ENCODE data around the gene RPS6KA6.

Gene RPS6KA6

DNA sequence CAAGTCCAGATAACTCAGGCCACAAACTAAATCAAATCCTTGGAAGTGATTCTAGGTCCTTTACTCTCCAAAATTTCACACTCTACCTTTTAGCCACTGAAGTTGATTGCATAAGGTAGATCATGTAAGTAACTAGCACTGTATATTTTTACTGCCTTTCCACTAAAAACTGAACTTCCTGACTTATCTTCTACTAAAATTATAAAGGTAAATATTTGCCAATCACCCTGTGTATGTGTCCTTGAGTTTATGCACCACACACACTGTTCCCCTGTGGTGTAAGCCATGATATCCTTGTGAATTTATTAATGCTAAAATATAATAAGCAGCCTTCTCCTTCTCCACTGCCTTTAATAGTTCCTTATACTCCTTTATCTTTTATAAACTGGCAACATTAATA is 25.6 kb downstream of the RPS6KA6 start:
- no peak for DNase-seq

DNA sequence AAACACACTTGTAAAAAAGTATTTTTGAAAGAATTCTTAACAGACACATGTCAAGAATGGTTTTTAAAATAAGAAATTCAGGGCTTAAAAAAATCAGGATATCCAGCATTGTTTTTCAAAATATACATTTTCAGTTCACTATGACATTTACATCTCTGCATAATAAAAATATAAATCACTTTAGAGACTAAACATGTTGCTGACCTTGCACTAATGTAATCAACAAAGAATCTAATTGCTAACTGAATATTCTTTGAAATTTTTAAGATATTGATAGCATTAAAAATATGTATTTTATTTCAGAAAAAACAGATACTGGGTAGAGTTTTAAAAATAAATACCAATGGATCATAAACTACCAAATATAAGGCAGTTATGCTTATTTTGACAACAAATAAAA is 26.4 kb downstream of the RPS6KA6 start:
- DNase-seq: no peak

DNA sequence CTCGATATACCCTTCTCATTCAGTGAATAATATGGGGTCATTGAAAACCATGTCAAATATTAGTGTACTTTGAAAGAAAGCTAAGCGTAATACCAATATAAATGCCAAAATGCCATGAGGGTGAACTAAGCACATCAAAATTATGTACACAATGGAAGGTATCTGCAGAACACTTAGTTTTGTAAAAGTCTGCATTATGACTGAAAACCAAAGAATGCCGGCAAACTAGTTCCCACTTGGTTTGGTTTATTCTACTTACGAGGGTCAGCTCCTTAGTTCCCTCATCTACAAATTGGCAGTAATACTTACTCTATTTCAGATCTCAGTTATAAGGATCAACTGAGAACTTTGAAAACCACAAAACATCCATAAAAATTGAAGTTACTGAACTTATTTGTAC is 27.3 kb downstream of the RPS6KA6 start:
- no peak for DNase-seq

DNA sequence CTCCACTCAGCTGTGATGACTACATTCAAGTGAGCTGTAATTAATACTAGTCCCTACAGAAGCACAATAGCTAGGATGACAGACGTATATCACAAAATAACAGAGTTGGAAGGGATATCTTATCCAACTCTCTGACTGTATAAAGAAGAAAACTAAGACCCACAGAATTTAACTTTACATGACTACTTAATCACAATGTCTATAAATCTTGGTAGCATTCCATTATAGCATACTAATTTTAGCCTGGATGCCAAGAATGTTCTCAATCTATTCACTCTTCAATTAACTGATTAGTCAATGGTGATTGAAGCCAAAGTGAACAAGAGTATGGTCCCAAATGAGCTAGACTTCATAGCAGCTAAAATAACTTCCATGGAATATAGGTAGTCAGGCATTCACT is 31.2 kb downstream of the RPS6KA6 start:
- no peak for DNase-seq

DNA sequence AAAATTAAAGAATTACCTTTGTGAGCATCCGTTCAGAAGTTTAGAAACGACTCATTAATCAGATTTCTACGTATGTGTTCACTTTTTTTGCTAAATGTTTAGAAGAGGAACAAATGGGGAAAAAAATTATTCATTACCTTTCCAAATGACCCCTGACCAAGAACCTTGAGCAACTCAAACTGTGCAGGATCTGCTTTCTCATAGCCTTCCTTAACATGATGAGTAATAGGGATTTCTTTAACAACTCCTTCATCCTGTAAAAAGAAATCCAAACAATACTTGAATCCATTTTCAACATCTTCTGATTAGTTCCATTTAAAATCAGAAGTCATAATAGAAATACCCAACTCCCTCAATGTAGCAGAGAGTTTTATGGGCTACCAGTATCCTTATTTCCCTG is 32.1 kb downstream of the RPS6KA6 start:
- no peak for DNase-seq

DNA sequence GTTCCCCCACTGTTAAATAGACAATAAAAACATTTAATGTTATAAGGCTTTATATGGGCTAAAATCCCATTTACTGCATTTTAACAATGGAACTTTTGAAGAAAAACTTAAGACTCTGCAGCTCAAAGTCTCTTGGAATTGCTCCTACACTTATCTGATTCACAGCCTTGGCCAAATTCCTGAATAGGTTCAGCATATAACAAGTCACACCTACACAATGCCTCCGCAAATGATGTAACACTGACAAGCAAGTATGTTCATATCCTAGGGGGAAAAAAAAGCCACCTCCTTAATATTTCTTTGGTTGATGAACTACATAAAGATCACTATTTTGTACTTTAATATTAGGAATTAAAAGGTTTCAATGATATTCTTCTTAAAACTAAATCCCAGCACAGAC is 34.5 kb downstream of the RPS6KA6 start:
- no peak for DNase-seq

DNA sequence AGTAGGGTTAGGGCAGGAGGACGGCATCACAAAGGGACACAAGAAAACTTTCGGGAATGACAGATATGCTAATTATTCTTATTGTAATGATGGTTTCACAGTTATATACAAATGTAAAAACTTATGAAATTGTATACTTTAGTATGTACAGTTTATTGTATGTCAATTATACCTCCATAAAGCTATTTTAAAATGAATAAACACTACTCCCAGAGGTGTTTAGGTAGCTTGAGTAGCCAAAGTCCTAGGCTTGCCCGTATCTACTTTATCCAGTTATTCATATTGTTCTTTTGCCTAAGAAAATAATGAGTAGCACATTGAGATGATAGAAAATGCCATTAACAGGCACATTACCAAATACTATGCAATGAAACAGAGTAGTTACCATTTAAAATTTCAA is 43.0 kb downstream of the RPS6KA6 start:
- DNase-seq: no peak

DNA sequence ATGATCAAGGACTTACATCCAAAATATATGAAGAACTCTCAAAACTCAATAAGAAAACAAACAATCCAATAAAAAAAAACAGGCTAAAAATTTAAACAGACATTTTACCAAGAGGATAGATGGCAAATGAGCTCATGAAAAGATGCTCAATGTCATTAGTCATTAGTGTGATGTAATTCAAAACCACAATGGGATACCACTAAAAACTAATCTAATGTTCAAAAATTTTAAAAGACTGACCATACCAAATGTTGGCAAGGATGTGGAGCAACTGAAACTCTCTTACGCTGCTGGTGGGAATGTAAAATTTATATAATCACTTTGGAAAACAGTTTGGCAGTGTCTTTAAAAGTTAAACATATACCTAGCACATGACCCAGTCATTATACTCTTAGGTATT is 43.7 kb downstream of the RPS6KA6 start:
- DNase-seq: no peak

DNA sequence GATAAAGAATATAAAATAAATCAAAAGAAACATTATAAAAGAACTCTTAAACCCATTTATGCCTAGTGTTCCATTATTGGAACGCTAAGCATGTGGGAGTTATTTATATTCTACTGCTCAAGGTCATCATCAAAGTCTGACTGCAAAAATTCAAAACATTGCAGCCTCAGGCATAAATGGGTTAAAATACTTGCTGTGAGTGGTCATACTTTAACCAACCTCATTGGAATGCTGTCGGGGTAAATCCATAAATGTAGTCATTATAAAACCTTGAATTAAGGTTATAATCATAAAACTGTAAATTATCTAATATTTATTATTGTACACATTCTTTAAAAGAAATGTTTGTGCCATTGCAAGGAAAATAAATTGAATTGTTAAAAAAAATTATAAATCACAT is 55.0 kb downstream of the RPS6KA6 start:
- no peak for DNase-seq

DNA sequence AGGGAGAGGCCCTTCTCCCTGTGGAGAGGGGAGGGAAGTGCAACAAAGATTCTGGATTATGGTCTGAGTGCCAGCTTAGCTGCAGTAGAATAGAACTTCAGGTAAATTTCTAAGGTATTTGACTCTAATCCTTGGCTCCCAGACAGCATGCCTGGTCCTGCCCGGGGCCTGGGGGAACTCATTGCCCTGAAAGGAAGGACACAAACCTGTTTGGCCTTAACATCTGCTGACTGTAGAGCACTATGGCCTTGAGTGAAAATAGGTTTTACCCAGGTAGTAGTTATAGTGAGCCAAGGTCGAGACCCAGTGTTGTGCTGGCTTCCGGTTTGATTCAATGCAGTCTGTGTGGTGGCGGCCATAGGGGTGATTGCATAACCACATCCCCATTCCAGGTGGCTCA is 64.4 kb downstream of the RPS6KA6 start:
- no peak for DNase-seq

DNA sequence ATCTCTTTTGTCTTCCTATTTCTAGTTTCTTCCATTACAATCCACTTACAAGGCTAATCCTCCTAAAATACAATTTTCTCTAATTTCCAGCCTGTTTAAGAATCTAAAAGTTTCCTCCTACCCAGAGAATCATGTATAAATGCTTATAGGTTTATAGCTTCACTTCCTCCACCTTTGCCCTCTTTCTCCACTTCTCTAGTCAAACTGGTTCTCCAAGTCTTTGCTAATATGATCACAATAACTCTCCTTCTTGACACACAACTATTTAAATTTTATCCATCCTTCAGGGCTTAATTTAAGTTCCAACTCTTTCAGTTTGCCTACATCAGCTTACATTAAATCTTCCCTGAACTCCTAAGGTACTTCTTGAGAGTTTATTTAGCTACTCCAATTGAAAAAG is 69.2 kb downstream of the RPS6KA6 start:
- DNase-seq: no peak

DNA sequence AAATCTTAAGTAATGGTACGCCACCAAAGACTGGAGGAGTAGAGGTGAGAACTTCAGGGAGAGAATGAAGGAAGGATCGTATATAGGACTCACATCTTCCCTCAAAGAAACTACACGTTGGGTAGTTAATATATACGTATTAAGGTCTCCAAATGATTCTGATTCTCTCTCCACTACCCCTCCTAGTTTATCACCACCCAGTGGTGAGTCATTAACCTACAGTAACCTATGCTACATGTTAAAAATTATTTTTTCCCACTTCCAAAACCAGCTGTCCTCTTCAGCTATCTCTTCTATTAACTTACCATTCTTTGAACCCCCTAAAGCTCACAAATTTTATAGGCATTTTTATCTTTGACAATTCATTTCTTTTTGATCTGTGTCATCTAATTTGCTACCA is 69.7 kb downstream of the RPS6KA6 start:
- no peak for DNase-seq

DNA sequence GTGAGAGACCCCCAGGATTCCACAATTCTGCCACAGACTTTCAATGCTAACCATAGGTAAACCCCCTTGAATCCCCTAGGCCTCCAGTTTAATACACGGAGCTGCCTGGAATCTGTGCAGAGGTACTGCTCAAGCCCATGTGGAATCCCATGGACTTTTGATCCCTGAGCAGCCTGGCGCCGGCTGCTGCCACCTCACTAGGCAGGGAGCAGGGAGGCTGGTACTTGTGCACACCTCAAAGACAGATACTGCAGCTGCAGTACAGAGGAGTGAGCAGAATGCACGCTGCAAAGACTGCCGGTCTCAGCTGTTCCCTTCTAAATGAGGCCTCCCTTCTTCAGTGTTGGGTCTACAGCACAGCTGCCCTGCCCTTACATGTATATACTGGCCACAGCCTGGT is 79.4 kb downstream of the RPS6KA6 start:
- DNase-seq: no peak

DNA sequence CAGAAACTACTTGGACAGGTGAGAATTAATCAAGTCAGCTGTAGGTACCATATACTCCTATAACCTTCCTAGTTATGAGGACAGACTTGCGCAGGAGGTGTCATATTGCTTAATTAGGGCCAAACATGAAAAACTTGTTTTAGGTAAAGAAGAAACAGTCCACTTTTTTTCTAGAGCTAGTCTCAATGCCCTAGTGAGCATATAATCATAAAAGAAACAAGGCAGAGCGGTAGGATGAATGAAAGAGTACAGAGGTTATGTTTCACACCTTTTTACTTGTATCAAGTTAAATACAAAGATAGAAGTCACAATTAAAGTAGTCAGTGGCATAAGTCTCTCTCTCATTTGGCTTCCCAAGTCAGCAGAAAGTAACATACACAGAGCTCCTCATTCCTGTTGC is 88.9 kb downstream of the RPS6KA6 start:
- no peak for DNase-seq

DNA sequence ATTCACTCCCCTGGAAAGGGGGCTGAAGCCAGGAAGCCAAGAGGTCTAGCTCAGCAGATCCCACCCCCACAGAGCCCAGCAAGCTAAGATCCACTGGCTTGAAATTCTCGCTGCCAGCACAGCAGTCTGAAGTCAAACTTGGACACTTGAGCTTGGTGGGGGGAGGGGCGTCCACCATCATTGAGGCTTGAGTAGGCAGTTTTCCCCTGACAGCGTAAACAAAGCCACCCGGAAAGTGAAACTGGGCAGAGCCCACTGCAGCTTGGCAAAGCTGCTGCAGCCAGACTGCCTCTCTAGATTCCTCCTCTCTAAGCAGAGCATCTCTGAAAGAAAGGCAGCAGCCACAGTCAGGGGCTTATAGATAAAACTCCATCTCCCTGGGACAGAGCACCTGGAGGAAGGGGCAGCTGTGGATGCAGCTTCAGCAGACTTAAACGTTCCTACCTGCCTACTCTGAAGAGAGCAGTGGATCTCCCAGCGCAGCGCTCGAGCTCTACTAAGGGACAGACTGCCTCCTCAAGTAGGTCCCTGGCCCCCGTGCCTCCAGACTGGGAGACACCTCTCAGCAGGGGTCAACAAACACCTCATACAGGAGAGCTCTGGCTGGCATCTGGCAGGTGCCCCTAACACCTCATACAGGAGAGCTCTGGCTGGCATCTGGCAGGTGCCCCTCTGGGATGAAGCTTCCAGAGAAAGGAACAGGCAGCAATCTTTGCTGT is 108.4 kb downstream of the RPS6KA6 start:
- peak in 7 of 14 donors; percentile 0 to 14 (median 3) for DNase-seq

DNA sequence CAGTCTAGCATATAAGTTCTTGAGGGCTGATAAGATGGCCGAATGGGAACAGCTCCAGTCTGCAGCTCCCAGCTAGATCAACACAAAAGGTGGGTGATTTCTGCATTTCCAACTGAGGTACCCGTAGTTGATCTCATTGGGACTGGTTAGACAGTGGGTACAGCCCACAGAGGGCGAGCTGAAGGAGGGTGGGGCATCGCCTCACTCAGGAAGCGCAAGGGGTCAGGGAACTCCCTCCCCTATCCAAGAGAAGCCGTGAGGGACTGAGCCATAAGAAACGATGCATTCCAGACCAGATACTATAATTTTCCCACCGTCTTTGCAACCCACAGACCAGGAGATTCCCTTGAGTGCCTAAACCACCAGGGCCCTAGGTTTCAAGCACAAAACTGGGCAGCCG is 109.0 kb downstream of the RPS6KA6 start:
- no peak for DNase-seq

DNA sequence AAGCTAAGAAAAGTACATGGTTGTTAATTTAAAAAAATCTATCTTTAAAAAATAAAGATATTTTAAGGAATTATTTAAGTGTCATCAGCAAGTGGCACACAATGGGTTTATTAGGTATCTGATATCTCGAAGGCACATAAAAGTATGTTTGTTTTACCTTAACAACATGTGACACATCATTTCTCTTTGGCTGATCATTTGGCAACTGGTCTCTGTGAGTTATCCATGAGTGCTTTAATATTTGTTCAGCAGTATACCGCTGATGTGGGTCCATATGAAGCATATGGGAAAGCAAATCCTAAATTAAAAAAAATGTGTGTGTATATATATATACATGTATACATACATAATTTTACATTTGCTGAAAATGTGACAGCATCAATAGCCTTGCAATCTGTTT is 123.2 kb downstream of the RPS6KA6 start:
- DNase-seq: no peak

DNA sequence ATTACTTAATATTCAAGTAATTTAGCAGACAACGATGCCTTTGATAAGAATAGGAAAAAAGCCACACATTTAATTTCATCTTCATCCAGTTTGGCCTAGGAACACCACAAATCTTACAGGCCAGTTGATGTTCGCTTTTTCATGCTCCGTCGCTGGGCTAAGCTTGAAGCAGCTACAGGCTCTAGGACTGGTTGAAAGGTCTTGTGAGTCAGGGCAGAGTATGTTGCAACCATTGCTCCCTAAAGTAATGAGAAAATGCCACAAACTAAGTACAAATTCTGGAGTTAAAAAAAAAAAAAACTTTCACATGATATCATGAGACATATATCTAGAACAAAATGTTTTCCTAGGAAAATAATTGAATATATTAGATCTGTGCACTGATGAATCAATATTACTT is 123.8 kb downstream of the RPS6KA6 start:
- no peak for DNase-seq

DNA sequence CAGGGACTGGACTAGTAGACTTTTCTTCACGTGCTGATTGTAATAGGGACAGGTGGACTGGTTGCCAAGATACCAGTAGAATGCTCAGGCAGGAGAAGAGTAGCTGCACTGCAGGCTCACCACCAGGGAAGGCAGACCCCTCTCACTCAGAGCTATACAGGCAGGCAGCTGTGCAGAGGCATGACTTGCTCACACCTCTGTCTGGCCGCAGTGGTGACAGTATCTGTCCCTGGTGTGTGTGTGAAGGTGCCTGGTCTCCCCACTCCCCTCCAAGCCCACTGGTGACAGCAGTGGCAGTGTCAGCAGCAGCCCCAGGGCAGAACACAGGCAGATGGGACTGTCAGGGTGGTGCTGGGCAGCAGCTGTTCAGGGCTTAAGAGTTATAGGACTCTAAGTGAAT is 140.7 kb downstream of the RPS6KA6 start:
- DNase-seq: no peak

DNA sequence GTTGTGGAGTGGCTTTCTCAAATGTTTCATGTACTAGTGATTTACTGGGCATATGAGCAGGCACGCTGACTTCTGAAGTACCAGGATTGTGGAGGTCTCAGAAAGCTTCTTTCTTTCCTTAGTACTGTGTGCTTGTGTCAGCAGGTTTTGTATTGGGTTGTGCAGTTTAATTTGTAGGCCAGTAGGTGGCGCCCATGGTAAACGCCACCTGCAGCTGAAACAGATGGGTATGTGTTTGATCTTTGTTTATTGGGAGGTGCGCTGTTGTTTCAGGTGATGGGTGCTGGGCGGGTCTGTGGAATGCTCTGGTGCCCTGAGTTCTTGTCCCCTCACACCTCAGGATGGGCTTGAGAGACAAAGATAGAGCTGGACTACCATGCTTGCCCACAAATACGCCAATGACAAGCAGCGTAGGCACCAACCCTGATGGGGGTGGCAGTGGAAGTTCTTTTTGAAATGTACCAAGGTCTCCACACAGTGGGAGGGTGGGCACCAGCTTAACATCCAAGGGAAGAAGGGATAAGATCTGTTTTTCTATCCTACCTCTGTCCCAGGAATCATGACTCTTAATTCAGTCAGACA is 141.5 kb downstream of the RPS6KA6 start:
- peak in 1 of 14 donors; percentile 0 for DNase-seq

DNA sequence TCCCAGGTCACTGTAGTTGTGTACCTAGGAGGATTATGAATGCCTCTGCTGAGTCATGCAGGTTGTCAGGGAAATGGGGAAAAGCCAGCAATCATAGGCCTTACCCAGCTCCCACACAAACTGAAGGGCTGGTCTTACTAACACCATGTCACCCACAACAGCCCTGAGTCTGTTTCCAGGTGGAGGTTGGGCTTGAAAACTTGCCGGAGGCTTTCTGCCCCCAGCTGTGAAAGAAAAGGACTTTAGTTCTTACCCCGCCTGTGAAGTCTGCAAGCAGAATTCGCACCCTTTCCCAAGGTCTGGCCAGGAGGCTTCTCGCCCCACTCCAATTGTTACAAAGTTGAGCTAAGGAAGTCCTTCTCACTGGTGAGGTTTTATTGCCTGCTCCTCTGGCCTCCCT is 143.9 kb downstream of the RPS6KA6 start:
- no peak for DNase-seq
